GM21723 (cell line): Measurements from ENCODE around the gene GPR25.
"Not testable (repeated sequence)": the region's sequence is repeated elsewhere in the genome, so short reads cannot be mapped to it uniquely, and the experiment has no call there.

ENCODE experiments used
- ATAC-seq: cut with Tn5 transposase; IDR thresholded peaks from one replicate; pipeline ENCODE4 v1.9.1; 2021; ENCODE audit warnings: mild to moderate bottlenecking, moderate library complexity; ENCODE audit not compliant: unreplicated experiment

GPR25 gene

DNA sequence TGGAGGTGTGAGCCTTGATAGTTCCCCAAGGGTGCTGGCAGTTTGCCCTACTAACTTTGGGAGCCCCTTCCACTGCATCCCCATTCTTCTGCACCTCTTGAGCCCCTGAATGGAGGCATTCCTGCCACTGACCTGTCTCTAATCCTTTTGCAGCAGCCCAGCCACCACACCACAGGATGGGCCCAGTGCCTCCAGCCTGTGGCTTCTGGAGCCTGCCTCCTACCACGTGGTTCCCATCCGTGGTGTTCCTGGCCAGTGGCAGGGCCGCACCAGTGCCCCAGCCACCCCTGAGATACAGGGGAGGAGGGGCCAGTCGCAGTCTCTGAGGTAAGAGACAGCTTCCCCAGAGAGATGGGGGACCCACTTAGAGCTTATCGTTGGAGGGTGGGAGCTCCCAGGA lies 36.3 kb downstream of the GPR25 start:
- ATAC-seq = no peak

GRCh38 chr1:200909757-200910239 lies 37.0 kb downstream of the GPR25 start:
- ATAC-seq = no peak

DNA sequence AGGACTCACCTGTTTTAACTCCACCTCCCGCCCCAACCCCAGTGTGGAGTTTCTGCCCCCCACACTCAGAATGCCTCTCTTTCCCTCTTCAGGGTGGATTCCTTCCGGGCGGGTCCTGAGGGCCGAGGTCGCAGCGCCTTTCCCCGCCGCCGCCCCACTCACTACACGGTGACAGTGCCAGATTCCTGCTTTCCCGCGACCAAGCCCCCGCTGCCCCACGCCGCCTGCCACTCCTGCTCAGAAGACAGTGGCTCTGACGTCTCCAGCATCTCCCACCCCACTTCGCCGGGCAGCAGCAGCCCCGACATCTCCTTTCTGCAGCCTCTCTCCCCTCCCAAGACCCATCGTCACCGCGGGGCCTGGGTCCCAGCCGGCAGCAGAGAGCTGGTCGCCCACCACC lies 38.6 kb downstream of the GPR25 start:
- ATAC-seq = no peak

DNA sequence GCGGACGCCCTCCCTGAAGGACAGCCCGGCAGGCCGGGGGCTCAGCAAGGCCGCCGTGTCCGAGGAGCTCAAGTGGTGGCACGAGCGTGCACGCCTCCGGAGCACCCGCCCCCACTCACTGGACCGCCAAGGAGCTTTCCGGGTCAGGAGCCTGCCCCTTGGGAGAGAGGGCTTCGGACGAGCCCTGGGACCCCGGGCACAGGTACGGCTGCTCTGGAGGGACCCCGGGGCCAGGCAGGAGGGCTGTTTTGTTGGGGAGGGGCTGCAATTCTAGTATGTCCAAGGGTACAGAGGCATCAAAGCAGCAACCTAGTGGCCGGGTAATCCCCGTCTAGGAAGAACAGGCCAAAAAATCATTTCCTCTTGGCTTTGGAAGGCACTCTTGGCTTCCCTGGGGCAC lies 39.2 kb downstream of the GPR25 start:
- not testable (repeated sequence) for ATAC-seq

GRCh38 chr1:200912737-200913407 lies 40.1 kb downstream of the GPR25 start:
- no peak for ATAC-seq

DNA sequence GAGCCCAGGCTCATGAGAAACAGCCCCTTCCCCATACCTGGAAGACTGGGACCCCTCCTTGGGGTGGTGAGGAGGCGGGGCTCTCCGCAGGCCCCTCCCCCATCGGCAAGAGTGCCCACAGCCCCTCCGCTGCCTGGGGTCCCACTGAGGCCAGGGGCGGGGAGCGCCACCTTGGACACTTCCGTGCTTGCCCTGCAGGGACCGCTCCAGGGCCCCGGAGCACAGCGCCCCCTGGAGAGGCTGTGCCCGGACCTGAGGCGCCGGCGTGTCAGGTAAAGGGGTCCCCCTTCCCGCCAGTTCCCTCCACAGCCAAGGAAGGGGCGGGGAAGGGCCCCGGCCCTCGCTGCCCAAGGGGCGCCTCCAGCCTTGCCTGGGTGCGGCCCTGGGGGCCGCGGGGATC lies 43.4 kb downstream of the GPR25 start:
- ATAC-seq = no peak

GRCh38 chr1:200916681-200917080 lies 43.9 kb downstream of the GPR25 start:
- ATAC-seq = no peak

GRCh38 chr1:200917291-200917817 lies 44.6 kb downstream of the GPR25 start:
- ATAC-seq = no peak

- ATAC-seq = no peak
Observed at GRCh38 chr1:200918006-200918405, 45.2 kb downstream of the GPR25 start.

GRCh38 chr1:200919386-200919785 lies 46.6 kb downstream of the GPR25 start:
- no peak for ATAC-seq

- no peak for ATAC-seq
Observed at GRCh38 chr1:200921571-200922110, 48.9 kb downstream of the GPR25 start.

GRCh38 chr1:200922406-200922805 lies 49.6 kb downstream of the GPR25 start:
- no peak for ATAC-seq

GRCh38 chr1:200923601-200924000 lies 50.8 kb downstream of the GPR25 start:
- no peak for ATAC-seq
